ENCODE measurements around the gene AGAP2.

Gene AGAP2

DNA sequence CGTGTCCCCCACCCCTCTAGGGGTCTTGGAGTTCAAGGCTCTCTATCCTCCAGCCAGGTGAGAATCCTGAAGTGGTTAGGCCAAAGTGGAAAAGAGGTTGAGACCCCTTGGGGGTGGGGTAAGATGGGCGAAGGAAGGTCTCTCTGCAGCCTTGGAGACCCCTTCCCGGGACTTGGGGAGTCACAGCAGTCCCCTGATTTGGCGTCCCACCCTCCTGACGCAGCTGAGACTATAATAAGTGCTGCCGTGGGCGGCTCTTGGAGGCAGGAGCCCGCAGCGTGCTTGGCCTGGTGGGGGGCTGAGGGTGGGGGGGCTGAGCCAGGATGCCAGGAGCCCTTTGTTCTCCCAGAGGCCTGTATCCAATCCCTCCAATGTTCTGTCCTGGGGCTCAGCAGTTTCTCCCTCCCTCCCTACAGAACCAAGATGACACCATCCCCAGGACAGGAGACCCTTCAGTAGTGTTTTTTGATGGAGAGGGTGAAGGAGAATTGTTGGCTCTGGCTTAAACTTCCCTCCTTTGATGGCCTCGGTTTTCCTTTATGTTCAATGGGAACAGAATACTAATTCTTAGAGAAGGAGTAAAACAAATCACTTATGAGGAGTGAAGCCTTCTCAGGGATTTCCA is 1.5 kb upstream of the AGAP2 start:
- Histone ChIP-seq H3K9ac (ENCODE audit: low read length) (no peak overlapping the region), H3K4me1 (ENCODE audit: control insufficient read depth, low read depth, low read length) (peaks cover 16% of the 10 kb centered on the region), H3K4me3 (ENCODE audit: low read length) (no peak overlapping the region), H3K27me3 (ENCODE audit: control insufficient read depth, insufficient read depth, low read length) (peaks cover 77% of the 10 kb centered on the region), H3K27ac (ENCODE audit: low read length) (no peak overlapping the region), H3K36me3 (ENCODE audit: control insufficient read depth, low read depth, low read length) (no peaks in the 10 kb centered on the region), H3K9me3 (ENCODE audit: control insufficient read depth, low read depth, low read length) (no peaks in the 10 kb centered on the region)

DNA sequence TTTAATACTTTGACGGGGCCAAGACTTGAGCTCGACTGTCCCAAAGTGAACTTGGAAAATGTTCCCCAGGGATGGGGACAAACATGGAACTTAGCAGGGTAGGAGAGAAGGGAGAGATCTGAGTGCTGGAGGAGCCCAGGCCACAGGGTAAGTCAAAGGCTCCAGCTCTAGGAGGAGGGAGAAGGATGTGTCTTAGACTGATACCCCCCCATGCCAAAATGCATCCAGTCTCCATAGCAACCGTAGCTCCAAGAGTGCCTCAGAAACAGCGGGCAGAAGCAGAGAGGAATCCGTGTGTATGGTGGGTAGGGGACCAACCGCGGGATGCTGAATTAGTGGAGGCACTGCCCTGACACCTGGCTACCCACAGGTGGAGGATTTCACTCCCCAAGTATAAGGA is 845 bp upstream of the AGAP2 start:
- Histone ChIP-seq H3K9ac (ENCODE audit: low read length) (no peak overlapping the region), H3K27ac (ENCODE audit: low read length) (no peak overlapping the region), H3K36me3 (ENCODE audit: control insufficient read depth, low read depth, low read length) (no peaks in the 10 kb centered on the region), H3K4me3 (ENCODE audit: low read length) (peak overlapping the region; percentile 55), H3K27me3 (ENCODE audit: control insufficient read depth, insufficient read depth, low read length) (peaks cover 84% of the 10 kb centered on the region), H3K9me3 (ENCODE audit: control insufficient read depth, low read depth, low read length) (no peaks in the 10 kb centered on the region), H3K4me1 (ENCODE audit: control insufficient read depth, low read depth, low read length) (peaks cover 16% of the 10 kb centered on the region)

DNA sequence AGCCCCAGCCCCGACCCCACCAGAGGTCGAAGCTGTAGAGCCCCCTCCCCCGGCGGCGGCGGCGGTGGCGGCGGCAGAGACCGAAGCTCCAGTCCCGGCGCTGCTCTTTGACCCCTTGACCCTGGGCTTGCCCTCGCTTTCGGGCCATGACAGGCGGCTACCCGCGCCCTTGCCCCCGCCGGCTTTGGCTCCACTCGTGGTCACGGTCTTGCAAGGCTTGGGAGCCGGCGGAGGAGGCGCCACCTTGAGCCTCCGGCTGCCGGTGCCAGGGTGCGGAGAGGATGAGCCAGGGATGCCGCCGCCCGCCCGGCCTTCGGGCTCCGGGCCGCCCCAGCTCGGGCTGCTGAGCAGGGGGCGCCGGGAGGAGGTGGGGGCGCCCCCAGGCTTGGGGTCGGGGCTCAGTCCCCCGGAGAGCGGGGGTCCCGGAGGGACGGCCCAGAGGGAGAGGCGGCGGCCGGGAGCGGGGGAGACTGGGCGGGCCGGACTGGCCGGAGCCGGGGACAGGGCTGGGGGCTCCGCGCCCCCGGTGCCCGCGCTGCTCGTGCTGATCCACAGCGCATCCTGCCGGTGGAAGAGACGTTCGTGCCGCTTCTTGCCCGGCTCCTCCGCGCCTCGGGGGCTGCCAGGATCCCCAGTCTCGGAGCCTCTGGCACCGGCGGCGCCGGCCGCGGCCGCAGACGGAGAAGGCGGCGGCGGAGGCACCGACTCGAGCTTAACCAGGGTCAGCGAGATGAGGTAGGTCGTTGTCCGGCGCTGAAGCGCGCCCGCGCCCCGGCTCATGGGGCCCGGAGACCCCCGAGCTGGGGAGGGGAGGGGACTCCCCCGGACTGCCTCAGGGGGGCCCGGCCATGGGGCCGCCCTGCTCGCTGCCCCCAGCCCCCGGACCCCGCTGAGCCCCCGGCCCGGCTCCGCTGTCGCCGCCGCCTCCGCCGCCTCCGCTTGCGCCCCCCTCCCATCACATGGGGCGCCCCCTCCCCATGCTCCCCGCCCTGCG is 778 bp downstream of the AGAP2 start:
- peaks cover 16% of the 10 kb centered on the region for H3K4me1 ChIP-seq (ENCODE audit: control insufficient read depth, low read depth, low read length)
- H3K4me3 ChIP-seq (ENCODE audit: low read length), result peak overlapping the region; percentile 54
- peaks cover 95% of the 10 kb centered on the region for H3K27me3 ChIP-seq (ENCODE audit: control insufficient read depth, insufficient read depth, low read length)
- no peaks in the 10 kb centered on the region for H3K9me3 ChIP-seq (ENCODE audit: control insufficient read depth, low read depth, low read length)
- no peak overlapping the region for H3K27ac ChIP-seq (ENCODE audit: low read length)
- no peaks in the 10 kb centered on the region for H3K36me3 ChIP-seq (ENCODE audit: control insufficient read depth, low read depth, low read length)
- H3K9ac ChIP-seq (ENCODE audit: low read length), result no peak overlapping the region

DNA sequence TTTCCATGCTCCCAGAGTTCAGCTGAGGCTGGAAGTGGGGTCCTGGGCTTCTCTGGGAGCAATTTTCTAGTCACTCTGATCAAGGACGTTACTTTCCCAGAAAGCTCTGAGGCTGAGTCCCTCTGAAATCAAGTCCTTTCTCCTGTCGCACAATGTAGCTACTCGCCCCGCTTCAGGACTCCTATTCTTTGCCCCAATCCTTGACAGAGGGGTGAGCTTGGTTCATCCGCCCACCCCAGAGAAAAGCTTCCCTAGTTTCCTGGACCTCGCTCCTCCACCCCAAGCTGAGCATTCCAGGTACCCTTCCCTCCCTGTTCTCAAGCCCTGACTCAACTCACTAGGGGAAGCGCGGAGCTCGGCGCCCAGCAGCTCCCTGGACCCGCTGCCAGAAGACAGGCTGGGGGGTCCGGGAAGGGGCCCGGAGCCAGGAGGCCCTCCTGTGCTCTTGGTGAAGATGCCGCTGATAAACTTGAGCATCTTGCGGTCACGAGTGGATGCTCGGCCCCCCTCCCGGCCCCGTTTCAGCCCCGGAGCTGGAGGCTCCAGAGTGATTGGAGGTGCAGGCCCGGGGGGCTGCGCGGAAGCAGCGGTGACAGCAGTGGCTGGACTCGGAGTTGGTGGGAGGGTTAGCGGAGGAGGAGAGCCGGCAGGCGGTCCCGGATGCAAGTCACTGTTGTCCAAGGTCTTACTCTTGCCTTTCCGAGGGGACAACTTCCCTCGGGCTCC is 1.6 kb downstream of the AGAP2 start:
- Histone ChIP-seq H3K36me3 (ENCODE audit: control insufficient read depth, low read depth, low read length) (no peaks in the 10 kb centered on the region), H3K9me3 (ENCODE audit: control insufficient read depth, low read depth, low read length) (no peaks in the 10 kb centered on the region), H3K27me3 (ENCODE audit: control insufficient read depth, insufficient read depth, low read length) (peaks cover 100% of the 10 kb centered on the region), H3K4me1 (ENCODE audit: control insufficient read depth, low read depth, low read length) (peaks cover 16% of the 10 kb centered on the region), H3K4me3 (ENCODE audit: low read length) (peak overlapping the region; percentile 54), H3K27ac (ENCODE audit: low read length) (no peak overlapping the region), H3K9ac (ENCODE audit: low read length) (no peak overlapping the region)

DNA sequence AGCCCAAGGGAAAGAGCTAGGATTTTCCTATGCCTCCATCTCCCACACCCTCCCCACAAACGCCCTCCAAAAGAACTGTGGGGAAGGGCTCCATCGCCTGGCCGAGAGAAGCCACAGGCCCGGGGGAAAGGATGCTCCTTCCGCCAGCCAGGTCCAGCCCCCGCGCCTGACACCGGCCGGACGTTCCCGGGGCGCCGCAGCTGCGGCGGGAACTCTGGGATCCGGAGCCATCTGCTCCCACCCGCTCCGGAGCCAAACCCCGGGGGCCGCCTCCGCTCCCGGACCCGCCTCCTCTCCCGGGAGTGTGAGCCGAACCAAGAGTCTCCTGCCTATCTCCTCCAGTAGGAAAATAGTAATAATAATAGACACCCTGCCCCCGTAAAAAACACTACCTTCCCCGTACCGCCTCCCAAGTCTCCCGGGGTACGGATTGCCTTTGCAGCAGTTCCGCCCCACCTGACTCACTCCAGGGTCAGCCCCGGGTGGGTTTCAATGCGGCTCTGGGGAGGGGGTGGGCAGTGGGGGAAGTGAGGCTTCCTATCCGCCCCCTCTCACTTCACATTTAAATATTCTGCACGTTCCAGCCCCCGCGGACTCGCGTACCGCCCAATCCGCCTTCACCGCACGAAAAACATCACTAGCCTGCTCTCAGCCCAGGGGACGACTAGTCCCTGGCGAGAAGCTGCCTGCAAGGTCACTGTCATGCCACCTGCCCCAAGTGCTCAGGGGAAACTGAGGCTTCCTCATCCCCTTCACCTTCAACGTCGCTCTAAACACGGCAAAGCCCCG is 2.4 kb downstream of the AGAP2 start:
- H3K27ac ChIP-seq (ENCODE audit: low read length), result no peak overlapping the region
- H3K9ac ChIP-seq (ENCODE audit: low read length), result peak overlapping the region; percentile 16
- peaks cover 100% of the 10 kb centered on the region for H3K27me3 ChIP-seq (ENCODE audit: control insufficient read depth, insufficient read depth, low read length)

DNA sequence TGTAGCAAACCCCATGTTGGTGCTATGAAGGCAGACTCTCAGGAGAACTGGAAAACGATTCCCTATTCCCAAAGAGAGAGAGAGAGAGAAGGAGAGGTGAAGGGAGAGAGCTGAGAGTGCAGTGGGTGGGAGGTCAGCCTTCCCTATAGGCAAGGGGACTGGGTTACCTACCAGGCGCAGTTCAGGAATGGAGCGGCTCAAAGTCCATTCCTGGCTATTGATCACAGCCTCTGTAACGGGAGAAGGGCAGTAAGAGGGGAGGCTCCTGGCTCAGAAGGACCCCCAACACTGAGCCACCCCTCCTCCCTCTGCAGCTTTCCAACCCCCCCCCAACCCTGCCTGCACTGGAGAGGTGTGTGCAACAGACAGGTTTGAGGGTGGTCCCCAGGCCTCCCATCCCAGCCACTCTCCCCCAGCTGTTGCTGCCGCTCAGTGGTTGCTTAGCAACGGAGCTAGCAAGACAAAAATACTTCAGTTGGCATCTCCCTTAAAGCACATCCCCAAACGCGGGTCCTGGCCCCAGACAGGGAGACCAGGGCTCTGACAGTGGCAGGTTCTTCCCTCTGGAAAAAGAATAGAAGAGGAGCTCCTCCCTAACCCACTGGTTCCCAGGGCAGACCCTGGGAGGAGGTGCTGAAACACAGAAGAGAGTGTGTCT is 3.2 kb downstream of the AGAP2 start:
- Histone ChIP-seq H3K9me3 (ENCODE audit: control insufficient read depth, low read depth, low read length) (no peaks in the 10 kb centered on the region), H3K4me3 (ENCODE audit: low read length) (peak overlapping the region; percentile 54), H3K27me3 (ENCODE audit: control insufficient read depth, insufficient read depth, low read length) (peaks cover 100% of the 10 kb centered on the region), H3K4me1 (ENCODE audit: control insufficient read depth, low read depth, low read length) (peaks cover 16% of the 10 kb centered on the region), H3K27ac (ENCODE audit: low read length) (no peak overlapping the region), H3K36me3 (ENCODE audit: control insufficient read depth, low read depth, low read length) (no peaks in the 10 kb centered on the region), H3K9ac (ENCODE audit: low read length) (no peak overlapping the region)

More for the DNA sequence above, 2.4 kb downstream of the AGAP2 start:
- Histone ChIP-seq H3K36me3 (ENCODE audit: control insufficient read depth, low read depth, low read length) (no peaks in the 10 kb centered on the region), H3K4me3 (ENCODE audit: low read length) (peak overlapping the region; percentile 54), H3K4me1 (ENCODE audit: control insufficient read depth, low read depth, low read length) (peaks cover 16% of the 10 kb centered on the region), H3K9me3 (ENCODE audit: control insufficient read depth, low read depth, low read length) (no peaks in the 10 kb centered on the region)

DNA sequence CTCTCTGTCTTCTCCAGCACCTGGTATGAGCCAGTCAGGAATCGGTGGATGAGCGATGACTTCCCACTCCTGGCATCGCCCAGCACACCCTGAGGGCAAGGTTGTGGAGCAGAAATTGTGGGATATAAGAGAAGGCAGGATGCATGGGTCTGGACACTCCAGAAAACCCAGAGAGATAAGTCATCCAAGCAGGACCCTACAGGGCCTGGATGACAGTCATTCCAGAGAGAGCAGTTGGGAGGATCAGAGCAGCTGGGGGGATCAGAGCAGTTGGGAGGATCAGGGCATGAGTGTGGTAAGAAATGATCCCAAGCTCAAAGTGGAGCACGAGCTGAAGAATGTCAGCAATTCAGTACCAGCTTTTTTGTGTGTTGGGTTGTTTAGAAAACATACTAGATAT is 4.0 kb downstream of the AGAP2 start:
- H3K4me1 ChIP-seq (ENCODE audit: control insufficient read depth, low read depth, low read length), result peaks cover 14% of the 10 kb centered on the region
- no peak overlapping the region for H3K27ac ChIP-seq (ENCODE audit: low read length)
- peaks cover 100% of the 10 kb centered on the region for H3K27me3 ChIP-seq (ENCODE audit: control insufficient read depth, insufficient read depth, low read length)
- H3K9ac ChIP-seq (ENCODE audit: low read length), result no peak overlapping the region
- H3K36me3 ChIP-seq (ENCODE audit: control insufficient read depth, low read depth, low read length), result no peaks in the 10 kb centered on the region
- no peak overlapping the region for H3K4me3 ChIP-seq (ENCODE audit: low read length)
- no peaks in the 10 kb centered on the region for H3K9me3 ChIP-seq (ENCODE audit: control insufficient read depth, low read depth, low read length)

DNA sequence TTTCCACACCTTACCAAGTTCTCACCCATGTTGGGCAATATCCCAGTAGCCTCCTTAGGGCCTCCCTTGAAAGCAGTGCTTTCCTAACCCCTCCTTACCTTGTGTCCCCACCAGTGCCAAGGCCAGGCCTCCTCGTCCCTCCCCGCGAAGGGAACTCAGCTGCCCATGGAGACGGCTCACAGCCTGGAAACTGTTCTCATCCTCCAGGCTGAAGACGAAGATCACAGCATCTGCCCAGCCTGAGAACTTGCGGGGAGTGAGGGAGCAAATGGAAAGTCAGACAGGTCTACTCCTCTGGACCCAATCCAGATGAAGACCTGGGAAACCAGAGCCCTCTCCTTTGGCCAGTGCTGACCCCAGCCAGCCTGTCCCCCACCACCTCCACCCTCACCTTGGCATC is 4.6 kb downstream of the AGAP2 start:
- Histone ChIP-seq H3K36me3 (ENCODE audit: control insufficient read depth, low read depth, low read length) (no peaks in the 10 kb centered on the region), H3K27ac (ENCODE audit: low read length) (no peak overlapping the region), H3K27me3 (ENCODE audit: control insufficient read depth, insufficient read depth, low read length) (peaks cover 100% of the 10 kb centered on the region), H3K4me1 (ENCODE audit: control insufficient read depth, low read depth, low read length) (peaks cover 8% of the 10 kb centered on the region), H3K4me3 (ENCODE audit: low read length) (no peak overlapping the region), H3K9me3 (ENCODE audit: control insufficient read depth, low read depth, low read length) (no peaks in the 10 kb centered on the region), H3K9ac (ENCODE audit: low read length) (no peak overlapping the region)

DNA sequence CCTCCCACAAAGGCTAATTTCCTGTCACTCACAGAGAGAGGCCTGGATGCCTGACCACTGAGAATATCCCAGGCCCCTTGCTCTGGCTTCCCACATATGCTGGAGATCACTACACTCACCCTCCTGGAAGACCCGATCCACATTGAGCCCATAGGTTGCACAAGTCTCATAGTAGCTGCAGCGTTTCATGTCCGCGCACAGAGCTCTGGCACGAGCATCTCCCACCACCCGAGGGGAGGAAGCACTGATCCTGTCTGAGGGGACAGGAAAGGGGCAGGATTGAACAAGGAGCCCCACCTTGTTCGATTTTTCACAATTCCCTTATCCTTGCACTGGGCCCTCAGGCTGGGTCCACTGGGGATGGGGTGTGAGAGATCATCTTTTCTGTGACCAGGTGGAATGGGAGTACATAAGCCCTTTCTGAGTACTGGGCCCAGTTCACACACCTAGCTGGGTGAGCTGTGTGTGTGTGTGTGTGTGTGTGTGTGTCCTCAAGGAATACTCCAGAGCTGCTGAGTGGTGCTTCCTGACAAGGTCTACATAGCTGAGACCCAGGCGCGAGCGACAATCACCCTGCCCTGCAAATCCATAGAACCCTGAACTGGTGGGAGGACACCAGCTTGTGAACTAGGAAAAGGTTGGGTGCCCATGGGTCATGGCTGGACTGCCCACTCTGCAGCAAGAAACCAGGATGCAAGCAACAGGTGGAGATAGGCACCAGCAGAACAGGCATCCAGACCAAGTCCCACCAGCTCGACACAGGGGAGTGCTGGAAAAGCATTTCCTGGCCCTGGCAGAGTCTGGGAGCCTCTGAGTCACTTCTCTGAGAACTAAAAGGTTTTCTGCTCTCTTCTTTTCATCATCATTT is 5.6 kb downstream of the AGAP2 start:
- H3K4me1 ChIP-seq (ENCODE audit: control insufficient read depth, low read depth, low read length), result peaks cover 8% of the 10 kb centered on the region
- H3K9ac ChIP-seq (ENCODE audit: low read length), result no peak overlapping the region
- H3K27me3 ChIP-seq (ENCODE audit: control insufficient read depth, insufficient read depth, low read length), result peaks cover 100% of the 10 kb centered on the region
- no peaks in the 10 kb centered on the region for H3K36me3 ChIP-seq (ENCODE audit: control insufficient read depth, low read depth, low read length)
- no peak overlapping the region for H3K27ac ChIP-seq (ENCODE audit: low read length)
- H3K4me3 ChIP-seq (ENCODE audit: low read length), result no peak overlapping the region
- no peaks in the 10 kb centered on the region for H3K9me3 ChIP-seq (ENCODE audit: control insufficient read depth, low read depth, low read length)

DNA sequence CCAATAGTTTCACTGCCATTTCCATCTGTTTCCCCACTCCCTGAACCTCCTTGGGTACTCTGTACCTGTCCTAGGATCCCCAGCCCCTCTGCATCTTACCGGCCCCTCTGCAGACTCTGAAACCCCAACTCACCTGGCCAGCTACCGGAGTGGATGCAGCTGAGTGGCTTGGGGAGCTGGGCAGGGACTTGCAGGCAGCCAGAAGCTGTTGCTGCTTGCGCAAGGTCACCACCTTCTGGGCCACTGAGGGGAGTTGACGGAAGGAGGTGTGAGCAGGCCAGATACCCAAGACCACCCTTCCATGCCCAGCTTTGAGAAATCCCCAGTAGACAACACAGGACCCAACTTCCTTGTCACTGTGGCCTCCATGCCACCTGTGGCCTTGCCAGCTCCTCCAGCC is 6.3 kb downstream of the AGAP2 start:
- peaks cover 8% of the 10 kb centered on the region for H3K4me1 ChIP-seq (ENCODE audit: control insufficient read depth, low read depth, low read length)
- H3K9ac ChIP-seq (ENCODE audit: low read length), result no peak overlapping the region
- peaks cover 100% of the 10 kb centered on the region for H3K27me3 ChIP-seq (ENCODE audit: control insufficient read depth, insufficient read depth, low read length)
- no peaks in the 10 kb centered on the region for H3K36me3 ChIP-seq (ENCODE audit: control insufficient read depth, low read depth, low read length)
- H3K9me3 ChIP-seq (ENCODE audit: control insufficient read depth, low read depth, low read length), result no peaks in the 10 kb centered on the region
- H3K4me3 ChIP-seq (ENCODE audit: low read length), result no peak overlapping the region
- H3K27ac ChIP-seq (ENCODE audit: low read length), result no peak overlapping the region
